ENCODE results near the gene NXNL2. TPM values are rescaled to one million over a fixed set of nuclear protein-coding genes. Genes with fewer than 3 reads are reported as not detected.

Gene NXNL2
- total RNA-seq, 1 experiment from 2014 or later: 0.66 TPM

- intact Hi-C loops (cut with micrococcal nuclease): no loop called here
- DNase-seq (no peak), ATAC-seq (no peak)
- H3K36me3 ChIP-seq (ENCODE audit: low read depth, low read length): no peaks in the 10 kb centered on the region
- POLR2A ChIA-PET (ENCODE audit: unreplicated experiment): no interaction called here
- H3K79me2 ChIP-seq (ENCODE audit: low read length): no peaks in the 10 kb centered on the region
- no peaks in the 10 kb centered on the region for H3K9me2 ChIP-seq (replicated peaks; ENCODE audit: low read length)
- H3K4me3 ChIP-seq (ENCODE audit: low read length): no peak overlapping the region
- TF ChIP-seq CTCF (conservative IDR thresholded peaks at IDR 0.05; ENCODE audit: low read depth, low read length): no peak
- TF ChIP-seq EZH2 (IDR thresholded peaks at IDR 0.05; ENCODE audit: low read length, unreplicated experiment): no peak
- no peak for TF ChIP-seq EZH2phosphoT487 (IDR thresholded peaks at IDR 0.05; ENCODE audit: borderline replicate concordance, low read length)
- no peaks in the 10 kb centered on the region for H3K27me3 ChIP-seq (ENCODE audit: low read length)
- H3K9me3 ChIP-seq (ENCODE audit: low read length): no peaks in the 10 kb centered on the region
- no peak overlapping the region for H3K9ac ChIP-seq (ENCODE audit: low read length)
- no peak overlapping the region for H3K27ac ChIP-seq (ENCODE audit: low read length)
- no TSS peak for BruUV-seq (replicated peaks)
- no peak overlapping the region for H2AFZ ChIP-seq (ENCODE audit: low read length)
- CTCF ChIA-PET: no interaction called here
- no peak overlapping the region for H3K4me2 ChIP-seq (ENCODE audit: low read length)
- no peaks in the 10 kb centered on the region for H4K20me1 ChIP-seq (ENCODE audit: low read length)
- no peaks in the 10 kb centered on the region for H3K4me1 ChIP-seq (ENCODE audit: insufficient read depth, low read length)
- no peaks in the 10 kb centered on the region for H3F3A ChIP-seq (ENCODE audit: low read length, unreplicated experiment)
These were observed 30.9 kb upstream of the NXNL2 start for GRCh38 chr9:88503845-88504764.

- DNase-seq: no peak
- Histone ChIP-seq H3K9ac (ENCODE audit: low read length) (no peak overlapping the region), H3K4me2 (ENCODE audit: low read length) (no peak overlapping the region)
These were observed 26.7 kb upstream of the NXNL2 start for GRCh38 chr9:88508326-88508725.

More at GRCh38 chr9:88508326-88508725, 26.7 kb upstream of the NXNL2 start:
- Histone ChIP-seq H3K27me3 (ENCODE audit: low read length) (no peaks in the 10 kb centered on the region), H3K9me3 (ENCODE audit: low read length) (no peaks in the 10 kb centered on the region), H3K79me2 (ENCODE audit: low read length) (no peaks in the 10 kb centered on the region), H3K9me2 (replicated peaks; ENCODE audit: low read length) (no peaks in the 10 kb centered on the region), H3K27ac (ENCODE audit: low read length) (no peak overlapping the region), H3F3A (ENCODE audit: low read length, unreplicated experiment) (no peaks in the 10 kb centered on the region), H3K4me1 (ENCODE audit: insufficient read depth, low read length) (no peaks in the 10 kb centered on the region), H3K36me3 (ENCODE audit: low read depth, low read length) (no peaks in the 10 kb centered on the region), H3K4me3 (ENCODE audit: low read length) (no peak overlapping the region), H2AFZ (ENCODE audit: low read length) (no peak overlapping the region), H4K20me1 (ENCODE audit: low read length) (no peaks in the 10 kb centered on the region)
- ChIA-PET POLR2A (ENCODE audit: unreplicated experiment) (no interaction called here), CTCF (no interaction called here)
- no peak for TF ChIP-seq CTCF (conservative IDR thresholded peaks at IDR 0.05; ENCODE audit: low read depth, low read length)
- no peak for TF ChIP-seq EZH2phosphoT487 (IDR thresholded peaks at IDR 0.05; ENCODE audit: borderline replicate concordance, low read length)
- no peak for TF ChIP-seq EZH2 (IDR thresholded peaks at IDR 0.05; ENCODE audit: low read length, unreplicated experiment)
- no TSS peak for BruUV-seq (replicated peaks)
- intact Hi-C loops (cut with micrococcal nuclease): no loop called here
- ATAC-seq: no peak
